Tibial nerve (tissue), 4 donors: ENCODE data around the gene SLC44A5.

Experiments
- CTCF ChIP-seq, 5 experiments: fragments of 200-600 bp in 3 of 5; fragments of 450-650 bp in 2 of 5; sonication (generic) in 3 of 5; IDR thresholded peaks; one replicate each; pipeline ENCODE4 v1.5.1; 2016 to 2019; ENCODE audit warnings: antibody characterized with exemption in 5 of 5, mild to moderate bottlenecking in 3 of 5, moderate library complexity in 2 of 5
- EP300 ChIP-seq, 2 donors: sonication (generic); formaldehyde crosslinking; IDR thresholded peaks; one replicate each; pipeline ENCODE4 v1.6.1; 2017; ENCODE audit warnings: antibody characterized with exemption in 2 of 2, mild to moderate bottlenecking in 1 of 2
- POLR2A ChIP-seq, 2 donors: fragments of 450-650 bp; IDR thresholded peaks; one replicate each; pipeline ENCODE4 v1.6.1; 2017; ENCODE audit warnings: antibody characterized with exemption in 2 of 2, mild to moderate bottlenecking in 2 of 2, moderate library complexity in 2 of 2

- TF ChIP-seq POLR2A (IDR thresholded peaks at IDR 0.05) = no peak
- TF ChIP-seq CTCF (IDR thresholded peaks at IDR 0.05) = no peak
- TF ChIP-seq EP300 (IDR thresholded peaks at IDR 0.05) = no peak
Measured at GRCh38 chr1:75472089-75472970, 138.6 kb downstream of the SLC44A5 start.
